ENCODE data around the gene GSDME. TPM values are rescaled to one million over a fixed set of nuclear protein-coding genes. Genes with fewer than 3 reads are reported as not detected.

GSDME gene
- polyA plus RNA-seq, 2 donors, result 1.1 to 3.4 TPM

- Histone ChIP-seq H3K36me3 (ENCODE audit: control insufficient read depth in 2 of 2, insufficient read depth in 2 of 2, low read length in 1 of 2) (no peaks in the 10 kb centered on the region), H3K27ac (ENCODE audit: low read depth in 2 of 2, low read length in 1 of 2) (no peak overlapping the region), H3K4me1 (ENCODE audit: control insufficient read depth in 2 of 2, insufficient read depth in 2 of 2, low read length in 1 of 2) (no peaks in the 10 kb centered on the region), H3K27me3 (ENCODE audit: control insufficient read depth in 1 of 2, insufficient read depth in 2 of 2, low read length in 2 of 2) (no peaks in the 10 kb centered on the region), H3K4me3 (ENCODE audit: low read depth in 1 of 2, low read length in 2 of 2) (no peak overlapping the region), H3K9me3 (ENCODE audit: control insufficient read depth in 2 of 2, insufficient read depth in 1 of 2, low read depth in 1 of 2, low read length in 1 of 2) (no peaks in the 10 kb centered on the region)
- 67 to 68% methylated on average over 3 of the region's 3 CpGs for WGBS, 2 donors
Observed at GRCh38 chr7:24668927-24669635, 88.2 kb downstream of the GSDME start.

DNA sequence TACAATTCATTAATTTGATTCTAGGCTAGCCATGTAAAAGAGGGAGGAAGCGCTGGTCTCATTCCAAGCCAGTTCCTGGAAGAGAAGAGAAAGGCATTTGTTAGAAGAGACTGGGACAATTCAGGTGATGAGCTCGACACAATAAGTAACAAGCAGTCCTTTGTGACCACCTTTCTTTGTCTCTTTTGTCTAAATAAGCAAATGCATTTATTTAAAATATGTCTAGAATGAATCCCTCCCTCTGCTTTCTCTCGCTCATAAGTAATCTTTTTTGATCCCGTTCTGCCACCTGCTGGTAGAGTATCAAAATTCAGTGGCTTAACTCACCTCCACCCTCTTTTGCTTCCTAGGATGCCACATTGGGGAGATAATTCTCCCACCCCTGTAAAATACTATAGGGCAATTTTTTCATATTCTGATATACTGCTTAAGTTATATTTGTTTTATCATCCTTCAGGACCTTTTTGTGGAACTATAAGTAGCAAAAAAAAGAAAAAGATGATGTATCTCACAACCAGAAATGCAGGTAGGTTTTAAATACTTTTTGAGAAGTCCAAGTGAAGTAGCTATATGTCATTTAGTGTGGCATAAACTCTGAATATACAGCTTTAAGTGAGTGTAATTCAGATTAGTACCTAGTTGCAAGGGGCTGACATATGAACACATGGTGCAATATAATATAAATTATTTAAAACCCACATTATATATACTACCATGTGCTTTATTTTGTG is 91.5 kb downstream of the GSDME start:
- no peaks in the 10 kb centered on the region for H3K9me3 ChIP-seq (ENCODE audit: control insufficient read depth in 2 of 2, insufficient read depth in 1 of 2, low read depth in 1 of 2, low read length in 1 of 2)
- H3K4me3 ChIP-seq (ENCODE audit: low read depth in 1 of 2, low read length in 2 of 2), result no peak overlapping the region
- 28% methylated on average over 4 of the region's 4 CpGs for WGBS, 2 donors
- H3K4me1 ChIP-seq (ENCODE audit: control insufficient read depth in 2 of 2, insufficient read depth in 2 of 2, low read length in 1 of 2), result no peaks in the 10 kb centered on the region
- no peak overlapping the region for H3K27ac ChIP-seq (ENCODE audit: low read depth in 2 of 2, low read length in 1 of 2)
- H3K27me3 ChIP-seq (ENCODE audit: control insufficient read depth in 1 of 2, insufficient read depth in 2 of 2, low read length in 2 of 2), result no peaks in the 10 kb centered on the region
- H3K36me3 ChIP-seq (ENCODE audit: control insufficient read depth in 2 of 2, insufficient read depth in 2 of 2, low read length in 1 of 2), result no peaks in the 10 kb centered on the region

GRCh38 chr7:24660546-24660945 is 96.7 kb downstream of the GSDME start:
- no peaks in the 10 kb centered on the region for H3K27me3 ChIP-seq (ENCODE audit: control insufficient read depth in 1 of 2, insufficient read depth in 2 of 2, low read length in 2 of 2)
- H3K4me1 ChIP-seq (ENCODE audit: control insufficient read depth in 2 of 2, insufficient read depth in 2 of 2, low read length in 1 of 2), result no peaks in the 10 kb centered on the region
- H3K9me3 ChIP-seq (ENCODE audit: control insufficient read depth in 2 of 2, insufficient read depth in 1 of 2, low read depth in 1 of 2, low read length in 1 of 2), result no peaks in the 10 kb centered on the region
- H3K27ac ChIP-seq (ENCODE audit: low read depth in 2 of 2, low read length in 1 of 2), result no peak overlapping the region
- no peak overlapping the region for H3K4me3 ChIP-seq (ENCODE audit: low read depth in 1 of 2, low read length in 2 of 2)
- H3K36me3 ChIP-seq (ENCODE audit: control insufficient read depth in 2 of 2, insufficient read depth in 2 of 2, low read length in 1 of 2), result no peaks in the 10 kb centered on the region
- 56 to 66% methylated on average over 2 of the region's 2 CpGs for WGBS, 2 donors

DNA sequence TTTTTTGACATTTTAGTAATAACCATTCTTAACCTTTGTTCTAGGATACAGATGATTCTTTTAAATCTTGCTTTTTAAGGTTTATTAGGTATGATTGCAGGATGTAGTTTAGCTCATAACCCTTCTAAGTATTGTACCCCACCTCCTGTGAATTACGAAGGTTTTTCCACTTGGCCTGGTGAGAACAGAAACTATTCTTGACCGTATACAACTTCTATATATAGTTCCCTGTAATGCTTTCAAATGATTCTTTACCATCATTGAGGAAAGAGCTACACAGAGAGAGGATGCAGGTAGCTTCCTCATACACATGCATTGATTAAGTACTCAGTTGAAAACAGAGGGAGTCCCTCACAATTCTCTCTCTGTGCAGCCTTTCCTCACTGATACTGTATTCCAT is 97.8 kb downstream of the GSDME start:
- Histone ChIP-seq H3K27ac (ENCODE audit: low read depth in 2 of 2, low read length in 1 of 2) (no peak overlapping the region), H3K4me1 (ENCODE audit: control insufficient read depth in 2 of 2, insufficient read depth in 2 of 2, low read length in 1 of 2) (no peaks in the 10 kb centered on the region), H3K4me3 (ENCODE audit: low read depth in 1 of 2, low read length in 2 of 2) (no peak overlapping the region), H3K9me3 (ENCODE audit: control insufficient read depth in 2 of 2, insufficient read depth in 1 of 2, low read depth in 1 of 2, low read length in 1 of 2) (no peaks in the 10 kb centered on the region), H3K36me3 (ENCODE audit: control insufficient read depth in 2 of 2, insufficient read depth in 2 of 2, low read length in 1 of 2) (no peaks in the 10 kb centered on the region), H3K27me3 (ENCODE audit: control insufficient read depth in 1 of 2, insufficient read depth in 2 of 2, low read length in 2 of 2) (no peaks in the 10 kb centered on the region)
- 85 to 91% methylated on average over 2 of the region's 2 CpGs for WGBS, 2 donors

- Histone ChIP-seq H3K9me3 (ENCODE audit: control insufficient read depth in 2 of 2, insufficient read depth in 1 of 2, low read depth in 1 of 2, low read length in 1 of 2) (no peaks in the 10 kb centered on the region), H3K27ac (ENCODE audit: low read depth in 2 of 2, low read length in 1 of 2) (no peak overlapping the region), H3K27me3 (ENCODE audit: control insufficient read depth in 1 of 2, insufficient read depth in 2 of 2, low read length in 2 of 2) (no peaks in the 10 kb centered on the region)
Observed at GRCh38 chr7:24657980-24658379, 99.3 kb downstream of the GSDME start.

GRCh38 chr7:24656608-24657007 is 100.7 kb downstream of the GSDME start:
- no peaks in the 10 kb centered on the region for H3K36me3 ChIP-seq (ENCODE audit: control insufficient read depth in 2 of 2, insufficient read depth in 2 of 2, low read length in 1 of 2)
- no peaks in the 10 kb centered on the region for H3K27me3 ChIP-seq (ENCODE audit: control insufficient read depth in 1 of 2, insufficient read depth in 2 of 2, low read length in 2 of 2)
- 77 to 84% methylated on average over 6 of the region's 6 CpGs for WGBS, 2 donors
- H3K27ac ChIP-seq (ENCODE audit: low read depth in 2 of 2, low read length in 1 of 2), result no peak overlapping the region
- H3K9me3 ChIP-seq (ENCODE audit: control insufficient read depth in 2 of 2, insufficient read depth in 1 of 2, low read depth in 1 of 2, low read length in 1 of 2), result no peaks in the 10 kb centered on the region
- H3K4me1 ChIP-seq (ENCODE audit: control insufficient read depth in 2 of 2, insufficient read depth in 2 of 2, low read length in 1 of 2), result no peaks in the 10 kb centered on the region
- H3K4me3 ChIP-seq (ENCODE audit: low read depth in 1 of 2, low read length in 2 of 2), result no peak overlapping the region

More at GRCh38 chr7:24657980-24658379, 99.3 kb downstream of the GSDME start:
- no peaks in the 10 kb centered on the region for H3K36me3 ChIP-seq (ENCODE audit: control insufficient read depth in 2 of 2, insufficient read depth in 2 of 2, low read length in 1 of 2)
- no peaks in the 10 kb centered on the region for H3K4me1 ChIP-seq (ENCODE audit: control insufficient read depth in 2 of 2, insufficient read depth in 2 of 2, low read length in 1 of 2)
- no peak overlapping the region for H3K4me3 ChIP-seq (ENCODE audit: low read depth in 1 of 2, low read length in 2 of 2)

DNA sequence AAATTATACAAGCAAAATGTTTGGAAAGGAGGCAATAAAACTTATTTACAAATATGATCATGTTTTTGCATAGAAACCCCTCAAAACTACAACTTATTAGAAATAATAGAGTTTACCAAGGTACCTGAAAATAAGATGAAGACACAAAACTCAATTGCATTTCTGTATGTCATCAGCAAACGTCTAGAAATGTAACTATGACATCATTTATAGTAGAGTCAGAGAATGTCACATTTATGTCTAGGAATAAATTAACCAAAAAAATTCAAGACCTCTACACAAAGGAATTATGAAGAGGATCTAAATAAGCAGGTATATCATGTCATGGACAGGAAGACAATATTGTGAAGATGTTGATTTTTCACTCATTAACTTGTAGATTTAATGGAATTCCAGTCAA is 103.0 kb downstream of the GSDME start:
- Histone ChIP-seq H3K9me3 (ENCODE audit: control insufficient read depth in 2 of 2, insufficient read depth in 1 of 2, low read depth in 1 of 2, low read length in 1 of 2) (no peaks in the 10 kb centered on the region), H3K36me3 (ENCODE audit: control insufficient read depth in 2 of 2, insufficient read depth in 2 of 2, low read length in 1 of 2) (no peaks in the 10 kb centered on the region), H3K4me1 (ENCODE audit: control insufficient read depth in 2 of 2, insufficient read depth in 2 of 2, low read length in 1 of 2) (no peaks in the 10 kb centered on the region), H3K4me3 (ENCODE audit: low read depth in 1 of 2, low read length in 2 of 2) (no peak overlapping the region), H3K27ac (ENCODE audit: low read depth in 2 of 2, low read length in 1 of 2) (no peak overlapping the region), H3K27me3 (ENCODE audit: control insufficient read depth in 1 of 2, insufficient read depth in 2 of 2, low read length in 2 of 2) (no peaks in the 10 kb centered on the region)
- 68 to 73% methylated on average over 1 of the region's 1 CpG for WGBS, 2 donors

DNA sequence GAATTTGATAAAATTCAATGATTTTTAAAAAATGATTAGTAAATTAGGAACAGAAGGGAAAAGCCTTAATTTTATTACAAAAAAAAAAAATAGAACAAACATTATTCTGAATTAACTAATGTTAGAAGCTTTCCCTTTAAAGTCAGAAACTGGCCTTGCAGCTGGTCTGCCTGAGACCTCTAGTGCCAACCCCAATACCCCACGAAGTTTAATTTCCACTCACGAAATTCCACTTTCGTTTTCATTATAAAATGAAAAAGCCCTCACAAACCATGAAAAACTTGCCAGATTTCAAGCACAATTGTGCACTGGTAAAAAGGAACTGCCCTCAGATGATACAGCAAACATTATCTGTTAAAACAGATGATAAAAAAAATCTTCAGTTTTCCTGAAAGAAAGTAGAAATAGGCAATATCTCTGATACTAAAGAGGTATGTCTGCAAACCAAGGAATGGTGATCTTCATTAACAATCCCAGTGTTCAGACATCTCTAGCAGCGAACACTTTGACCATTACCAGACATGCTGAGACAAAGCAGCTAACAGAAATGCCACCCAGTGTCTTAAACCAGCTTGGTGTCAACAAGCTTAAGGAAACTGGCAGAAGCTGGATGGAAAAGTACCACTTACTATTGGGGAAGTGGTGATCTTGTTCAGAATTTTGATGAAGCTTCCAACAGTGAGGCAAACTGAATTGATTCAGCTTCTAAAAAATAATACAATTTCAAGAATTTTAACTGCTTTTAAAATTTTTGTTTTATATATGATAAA is 103.8 kb downstream of the GSDME start:
- 30 to 55% methylated on average over 4 of the region's 4 CpGs for WGBS, 2 donors
- Histone ChIP-seq H3K27me3 (ENCODE audit: control insufficient read depth in 1 of 2, insufficient read depth in 2 of 2, low read length in 2 of 2) (no peaks in the 10 kb centered on the region), H3K4me1 (ENCODE audit: control insufficient read depth in 2 of 2, insufficient read depth in 2 of 2, low read length in 1 of 2) (no peaks in the 10 kb centered on the region), H3K27ac (ENCODE audit: low read depth in 2 of 2, low read length in 1 of 2) (no peak overlapping the region), H3K9me3 (ENCODE audit: control insufficient read depth in 2 of 2, insufficient read depth in 1 of 2, low read depth in 1 of 2, low read length in 1 of 2) (no peaks in the 10 kb centered on the region), H3K4me3 (ENCODE audit: low read depth in 1 of 2, low read length in 2 of 2) (no peak overlapping the region), H3K36me3 (ENCODE audit: control insufficient read depth in 2 of 2, insufficient read depth in 2 of 2, low read length in 1 of 2) (no peaks in the 10 kb centered on the region)

- 62 to 66% methylated on average over 5 of the region's 5 CpGs for WGBS, 2 donors
- H3K4me1 ChIP-seq (ENCODE audit: control insufficient read depth in 2 of 2, insufficient read depth in 2 of 2, low read length in 1 of 2), result no peaks in the 10 kb centered on the region
- H3K27ac ChIP-seq (ENCODE audit: low read depth in 2 of 2, low read length in 1 of 2), result no peak overlapping the region
- no peaks in the 10 kb centered on the region for H3K27me3 ChIP-seq (ENCODE audit: control insufficient read depth in 1 of 2, insufficient read depth in 2 of 2, low read length in 2 of 2)
- H3K36me3 ChIP-seq (ENCODE audit: control insufficient read depth in 2 of 2, insufficient read depth in 2 of 2, low read length in 1 of 2), result no peaks in the 10 kb centered on the region
- H3K4me3 ChIP-seq (ENCODE audit: low read depth in 1 of 2, low read length in 2 of 2), result no peak overlapping the region
- no peaks in the 10 kb centered on the region for H3K9me3 ChIP-seq (ENCODE audit: control insufficient read depth in 2 of 2, insufficient read depth in 1 of 2, low read depth in 1 of 2, low read length in 1 of 2)
Observed at GRCh38 chr7:24652251-24652939, 104.9 kb downstream of the GSDME start.
